ENCODE results near the gene AXL. TPM values are rescaled to one million over a fixed set of nuclear protein-coding genes. Genes with fewer than 3 reads are reported as not detected.

AXL gene
- total RNA-seq, 4 donors from 2014 or later = 7.2 to 46.2 (median 24.2) TPM

GRCh38 chr19:41186971-41187883 is 31.8 kb upstream of the AXL start:
- DNase-seq = no peak
- Histone ChIP-seq H3K27me3 (no peaks in the 10 kb centered on the region), H3K36me3 (no peaks in the 10 kb centered on the region), H3K27ac (no peak overlapping the region), H3K4me1 (peaks cover 0 to 4% (median 0%) of the 10 kb centered on the region in 4 donors), H3K9me3 (no peaks in the 10 kb centered on the region), H3K4me3 (no peak overlapping the region)
- no peak for TF ChIP-seq POLR2A (IDR thresholded peaks at IDR 0.05)
- TF ChIP-seq CTCF (IDR thresholded peaks at IDR 0.05) = no peak

DNA sequence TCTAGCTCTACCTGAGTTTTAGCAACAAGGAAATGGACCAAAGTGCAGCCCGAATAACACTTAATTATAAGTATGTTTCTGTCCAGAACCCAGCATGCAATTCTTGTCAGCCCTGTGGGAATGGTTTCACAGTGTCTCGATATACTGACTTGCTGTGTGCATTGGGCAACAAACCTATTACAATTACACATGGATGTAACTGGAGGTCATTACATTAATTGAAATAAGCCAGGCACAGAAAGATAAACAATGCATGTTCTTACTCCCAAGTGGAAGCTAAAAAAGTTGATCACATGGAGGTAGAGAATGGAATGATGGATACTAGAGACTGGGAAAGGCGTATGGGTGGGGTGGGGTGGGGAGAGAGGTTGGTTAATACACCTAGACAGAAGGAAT is 31.1 kb upstream of the AXL start:
- no peak for DNase-seq
- Histone ChIP-seq H3K4me1 (peaks cover 0 to 10% (median 0%) of the 10 kb centered on the region in 4 donors), H3K27me3 (no peaks in the 10 kb centered on the region), H3K27ac (no peak overlapping the region), H3K4me3 (no peak overlapping the region), H3K9me3 (no peaks in the 10 kb centered on the region), H3K36me3 (no peaks in the 10 kb centered on the region)
- TF ChIP-seq CTCF (IDR thresholded peaks at IDR 0.05) = no peak
- TF ChIP-seq POLR2A (IDR thresholded peaks at IDR 0.05) = no peak

DNA sequence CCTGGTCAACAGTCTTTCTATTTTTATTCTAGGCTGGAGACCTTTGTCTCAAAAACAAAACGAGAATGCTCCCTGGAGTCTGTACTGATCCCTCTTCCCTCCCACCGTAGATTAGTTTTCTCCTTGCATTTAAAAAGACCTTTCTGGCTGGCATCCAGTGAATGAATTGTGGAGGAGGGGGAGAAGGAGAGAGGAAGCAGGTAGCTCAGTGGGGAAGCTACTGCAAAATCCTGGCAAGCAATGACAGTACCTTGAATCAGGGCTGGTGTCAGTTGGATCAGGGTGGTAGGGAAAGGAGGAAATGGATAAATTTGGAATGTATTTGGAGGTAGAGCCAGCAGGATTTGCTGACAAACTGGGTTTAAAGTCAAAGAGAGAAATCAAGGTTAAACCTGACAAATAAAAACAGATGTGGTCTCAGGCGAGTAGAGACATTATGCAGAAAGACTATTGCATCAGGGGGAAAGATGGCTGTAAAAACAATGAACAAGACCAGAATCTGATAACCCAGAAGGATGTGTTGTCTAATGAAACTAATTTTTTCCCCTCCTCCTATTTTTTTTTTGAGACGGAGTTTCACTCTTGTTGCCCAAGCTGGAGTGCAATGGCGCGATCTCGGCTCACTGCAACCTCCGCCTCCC is 29.5 kb upstream of the AXL start:
- Histone ChIP-seq H3K4me1 (peaks cover 0 to 13% (median 0%) of the 10 kb centered on the region in 4 donors), H3K4me3 (no peak overlapping the region), H3K9me3 (no peaks in the 10 kb centered on the region), H3K27me3 (no peaks in the 10 kb centered on the region), H3K27ac (no peak overlapping the region), H3K36me3 (no peaks in the 10 kb centered on the region)
- TF ChIP-seq POLR2A (IDR thresholded peaks at IDR 0.05) (no peak), CTCF (IDR thresholded peaks at IDR 0.05) (no peak)
- DNase-seq = no peak

DNA sequence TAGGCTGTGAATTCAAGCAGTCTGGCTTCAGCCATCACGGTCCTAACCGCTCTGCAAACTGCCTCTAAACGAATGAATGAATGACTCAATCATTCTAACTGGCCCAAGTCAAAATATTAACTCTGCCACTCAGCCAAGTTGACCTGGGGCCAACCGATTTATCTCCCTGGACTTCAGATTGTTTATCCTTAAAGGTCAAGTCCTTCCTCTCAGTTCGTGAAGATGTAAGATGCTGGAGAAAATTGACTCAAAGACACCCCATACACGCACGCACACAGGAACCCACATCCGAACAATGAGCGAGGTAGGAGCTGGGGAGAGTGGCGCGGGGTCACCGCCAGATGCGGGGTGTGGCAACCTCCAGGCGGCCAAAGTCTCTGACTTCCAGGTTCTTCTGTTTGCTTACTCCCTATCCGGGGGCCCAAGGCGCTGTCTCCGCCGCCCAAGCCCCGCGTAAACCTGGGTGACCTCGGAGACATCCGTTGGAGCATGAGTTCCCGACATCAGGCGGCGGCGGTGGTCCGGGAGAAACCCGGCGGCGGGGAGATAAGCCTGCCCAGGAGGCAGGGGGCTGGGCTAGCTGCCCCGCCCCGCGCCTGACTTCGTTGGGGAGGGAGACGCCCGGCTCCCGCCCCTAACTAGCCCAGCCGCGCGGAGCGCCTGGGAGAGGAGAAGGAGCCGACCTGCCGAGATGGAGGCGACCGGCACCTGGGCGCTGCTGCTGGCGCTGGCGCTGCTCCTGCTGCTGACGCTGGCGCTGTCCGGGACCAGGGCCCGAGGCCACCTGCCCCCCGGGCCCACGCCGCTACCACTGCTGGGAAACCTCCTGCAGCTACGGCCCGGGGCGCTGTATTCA is 26.2 kb upstream of the AXL start, which contains the start of gene CYP2S1:
TSS of gene CYP2S1 (plus strand) at position 646 of the 856 bp plus-strand sequence. CDS start at position 692, 46 bp downstream.
- Histone ChIP-seq H3K36me3 (no peaks in the 10 kb centered on the region), H3K4me1 (peaks cover 0 to 18% (median 0%) of the 10 kb centered on the region in 4 donors), H3K27ac (peak within 1 kb of the TSS in 3 of 4 donors; percentile 60 to 72 (median 67)), H3K27me3 (no peaks in the 10 kb centered on the region), H3K4me3 (peak within 1 kb of the TSS; percentile 16 to 70 (median 42)), H3K9me3 (no peaks in the 10 kb centered on the region)
- peak in 2 of 3 donors; percentile 73 to 87 for DNase-seq
- TF ChIP-seq POLR2A (IDR thresholded peaks at IDR 0.05) (peak; percentile 71 to 82), CTCF (IDR thresholded peaks at IDR 0.05) (peak in 2 of 6 experiments; percentile 9 to 16)

Data from Peyer's patch (tissue), 4 donors.